Neuronal stem cell (in vitro differentiated cells): ENCODE data around the gene OSBPL10.

ENCODE experiments used
- DNase-seq: peaks from one replicate; pipeline ENCODE4 v3.0.0-alpha.2; 2013; ENCODE audit warnings: low spot score
- H2AFZ ChIP-seq: one replicate; pipeline ENCODE4 v1.6.1; 2013; ENCODE audit warnings: mild to moderate bottlenecking, low read length, inconsistent platforms
- H2AK5ac ChIP-seq: 2 replicates; pipeline ENCODE4 v1.6.1; 2013; ENCODE audit warnings: low read depth, mild to moderate bottlenecking, inconsistent platforms, low read length, moderate library complexity, mixed read lengths
- H2BK120ac ChIP-seq: 2 replicates; pipeline ENCODE4 v1.6.1; 2013; ENCODE audit warnings: low read depth, mild to moderate bottlenecking, inconsistent platforms, low read length, moderate library complexity, mixed read lengths
- H2BK12ac ChIP-seq: one replicate; pipeline ENCODE4 v1.6.1; 2013; ENCODE audit warnings: low read length, inconsistent platforms
- H2BK15ac ChIP-seq: 2 replicates; pipeline ENCODE4 v1.6.1; 2013; ENCODE audit warnings: mild to moderate bottlenecking, low read length, inconsistent platforms, mixed read lengths
- H2BK5ac ChIP-seq: one replicate; pipeline ENCODE4 v1.6.1; 2013; ENCODE audit warnings: inconsistent platforms, mild to moderate bottlenecking, low read length, moderate library complexity
- H3K14ac ChIP-seq: one replicate; pipeline ENCODE4 v1.6.1; 2013; ENCODE audit warnings: low read length, inconsistent platforms
- H3K18ac ChIP-seq: 2 replicates; pipeline ENCODE4 v1.6.1; 2013; ENCODE audit warnings: low read length, inconsistent platforms
- H3K23ac ChIP-seq: 2 replicates; pipeline ENCODE4 v1.6.1; 2013; ENCODE audit warnings: low read depth, mild to moderate bottlenecking, mixed read lengths, low read length, inconsistent platforms; ENCODE audit not compliant: poor library complexity
- H3K27ac ChIP-seq: replicated peaks from 3 replicates; pipeline ENCODE4 v1.5.1; 2013; ENCODE audit warnings: low read length, inconsistent platforms
- H3K27me3 ChIP-seq, 3 experiments: 2 replicates each; pipeline ENCODE4 v1.6.1; 2013; ENCODE audit warnings: low read length in 3 of 3, mild to moderate bottlenecking in 2 of 3, inconsistent platforms in 1 of 3, low read depth in 1 of 3, mixed read lengths in 1 of 3, moderate library complexity in 1 of 3; ENCODE audit not compliant: control insufficient read depth in 3 of 3, insufficient read depth in 3 of 3
- H3K36me3 ChIP-seq, 2 donors: replicated peaks in 1 of 2; 2 replicates each; pipeline ENCODE4 v1.6.1; 2013; ENCODE audit warnings: low read length in 2 of 2; ENCODE audit not compliant: control insufficient read depth in 2 of 2, insufficient read depth in 2 of 2
- H3K4ac ChIP-seq: 2 replicates; pipeline ENCODE4 v1.6.1; 2013; ENCODE audit warnings: inconsistent platforms, mild to moderate bottlenecking, low read length, moderate library complexity
- H3K4me1 ChIP-seq, 2 donors: 1 replicate in 1 of 2; 2 replicates in 1 of 2; pipeline ENCODE4 v1.6.1; 2013; ENCODE audit warnings: low read length in 2 of 2, low read depth in 1 of 2; ENCODE audit not compliant: control insufficient read depth in 2 of 2, insufficient read depth in 1 of 2
- H3K4me2 ChIP-seq: one replicate; pipeline ENCODE4 v1.6.1; 2013; ENCODE audit warnings: mild to moderate bottlenecking, low read length, inconsistent platforms; ENCODE audit not compliant: insufficient read depth, poor library complexity, severe bottlenecking
- H3K4me3 ChIP-seq, 2 donors: 2 replicates each; pipeline ENCODE4 v1.5.1; 2013; ENCODE audit warnings: low read length in 2 of 2, mild to moderate bottlenecking in 2 of 2, inconsistent platforms in 1 of 2, moderate library complexity in 1 of 2
- H3K79me1 ChIP-seq: one replicate; pipeline ENCODE4 v1.6.1; 2013; ENCODE audit warnings: low read depth, mild to moderate bottlenecking, inconsistent platforms, low read length, moderate library complexity
- H3K9ac ChIP-seq: one replicate; pipeline ENCODE4 v1.6.1; 2013; ENCODE audit warnings: mild to moderate bottlenecking, low read depth, low read length, inconsistent platforms; ENCODE audit not compliant: poor library complexity
- H3K9me3 ChIP-seq, 2 donors: replicated peaks in 1 of 2; 2 replicates each; pipeline versions ENCODE3 to v1.6.1; 2013; ENCODE audit warnings: low read length in 2 of 2, mild to moderate bottlenecking in 2 of 2, inconsistent platforms in 1 of 2, low read depth in 1 of 2, mixed read lengths in 1 of 2, moderate library complexity in 1 of 2; ENCODE audit not compliant: control insufficient read depth in 2 of 2, insufficient read depth in 1 of 2
- H4K8ac ChIP-seq: one replicate; pipeline ENCODE4 v1.6.1; 2013; ENCODE audit warnings: low read depth, mild to moderate bottlenecking, inconsistent platforms, low read length, moderate library complexity
- H4K91ac ChIP-seq: one replicate; pipeline ENCODE4 v1.6.1; 2013; ENCODE audit warnings: low read length, low read depth, mild to moderate bottlenecking, inconsistent platforms; ENCODE audit not compliant: poor library complexity
- WGBS, 2 donors: extraction: QIAGEN DNeasy Blood & Tissue Kit; methylation state at CpG; one replicate each; pipeline ENCODE4 v1.1.7; 2013; ENCODE audit warnings: missing lambda C conversion rate in 2 of 2, mixed read lengths in 1 of 2; ENCODE audit not compliant: insufficient read length in 2 of 2, insufficient replicate concordance in 1 of 2; ENCODE audit errors: extremely low coverage in 2 of 2; 5-methylcytosine and 5-hydroxymethylcytosine counted together

OSBPL10 gene

DNA sequence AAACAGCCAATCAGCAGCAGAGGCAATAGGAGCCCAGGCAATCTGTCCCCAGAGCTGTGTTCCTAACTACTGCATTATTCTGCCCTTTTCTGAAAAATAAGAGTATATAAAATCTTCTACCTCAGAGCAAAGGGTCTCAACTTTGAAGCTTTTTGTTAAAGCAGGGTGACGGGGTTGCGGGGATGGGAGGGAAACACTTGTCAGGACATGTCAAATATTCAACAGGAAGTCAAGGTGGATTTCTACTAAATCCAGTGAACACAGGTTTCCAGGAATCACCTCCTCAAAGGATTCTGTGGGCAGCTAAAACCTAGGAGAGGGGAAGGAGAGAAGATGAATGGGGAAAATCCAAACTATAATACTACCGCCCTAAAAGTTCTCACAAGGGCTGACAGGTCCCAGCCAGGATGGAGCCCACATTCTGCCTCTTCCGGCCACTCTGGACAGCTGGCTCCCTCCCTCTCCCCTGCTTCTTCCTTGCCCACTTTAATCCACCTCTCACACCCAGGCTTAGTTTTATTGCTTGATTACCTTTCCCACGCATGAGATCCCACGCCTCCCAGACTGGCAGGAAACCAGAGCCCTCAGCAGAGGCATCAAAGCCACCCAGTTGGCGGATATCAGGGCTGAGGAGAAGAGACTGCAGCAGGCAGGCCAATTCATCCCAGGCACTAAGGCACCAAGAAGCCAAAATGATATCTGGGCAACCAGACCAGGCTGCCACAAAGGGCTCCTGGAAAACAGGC is 77.2 kb downstream of the OSBPL10 start:
- H2BK12ac ChIP-seq: no peak overlapping the region
- no CpG with 5 or more reads among the region's 7 CpGs for WGBS, 2 donors
- no peak overlapping the region for H3K14ac ChIP-seq
- H3K9me3 ChIP-seq: no peaks in the 10 kb centered on the region
- H3K18ac ChIP-seq: peak overlapping the region; percentile 49
- no peak overlapping the region for H3K4me2 ChIP-seq
- H2BK5ac ChIP-seq: no peak overlapping the region
- no peak overlapping the region for H2BK15ac ChIP-seq
- H3K27me3 ChIP-seq: no peaks in the 10 kb centered on the region
- H3K9ac ChIP-seq: no peak overlapping the region
- H2AFZ ChIP-seq: no peak overlapping the region
- no peak overlapping the region for H3K23ac ChIP-seq
- H3K4ac ChIP-seq: no peak overlapping the region
- no peak overlapping the region for H2AK5ac ChIP-seq
- no peaks in the 10 kb centered on the region for H3K36me3 ChIP-seq
- peaks cover 4% of the 10 kb centered on the region for H3K79me1 ChIP-seq
- DNase-seq: no peak
- H3K4me1 ChIP-seq: peaks cover 0 to 4% of the 10 kb centered on the region in 2 donors
- no peak overlapping the region for H4K8ac ChIP-seq
- no peak overlapping the region for H4K91ac ChIP-seq
- no peak overlapping the region for H3K4me3 ChIP-seq
- H2BK120ac ChIP-seq: no peak overlapping the region
- H3K27ac ChIP-seq: no peak overlapping the region

DNA sequence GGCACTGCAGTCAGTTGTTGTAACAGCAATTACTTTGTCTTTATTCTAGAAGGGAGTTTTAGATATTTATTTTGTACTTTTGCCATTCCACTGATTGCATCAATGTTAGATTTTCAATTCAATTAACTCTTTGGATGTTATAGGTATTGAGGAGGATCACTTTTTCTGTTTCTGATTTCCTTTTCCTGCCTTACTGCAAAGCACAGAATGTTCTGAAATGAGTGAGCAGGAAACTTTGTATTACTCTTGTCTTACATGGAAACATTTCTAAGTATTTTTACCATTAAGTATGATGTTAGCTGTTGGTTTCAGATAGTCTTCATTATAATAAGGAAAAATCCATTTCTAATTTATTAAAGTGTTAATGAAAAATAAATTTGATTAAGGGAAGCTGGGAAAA is 80.5 kb downstream of the OSBPL10 start:
- Histone ChIP-seq H2BK120ac (no peak overlapping the region), H3K4me1 (peaks cover 0 to 4% of the 10 kb centered on the region in 2 donors), H3K14ac (no peak overlapping the region), H3K4me2 (no peak overlapping the region), H4K8ac (no peak overlapping the region), H3K4me3 (no peak overlapping the region), H2AK5ac (no peak overlapping the region), H2BK15ac (no peak overlapping the region), H3K9me3 (no peaks in the 10 kb centered on the region), H4K91ac (no peak overlapping the region), H3K9ac (no peak overlapping the region), H3K27ac (no peak overlapping the region), H2BK12ac (no peak overlapping the region), H3K4ac (no peak overlapping the region), H3K79me1 (peaks cover 4% of the 10 kb centered on the region), H3K27me3 (no peaks in the 10 kb centered on the region), H2BK5ac (no peak overlapping the region), H3K23ac (no peak overlapping the region), H3K36me3 (no peaks in the 10 kb centered on the region), H3K18ac (no peak overlapping the region), H2AFZ (no peak overlapping the region)
- no peak for DNase-seq

DNA sequence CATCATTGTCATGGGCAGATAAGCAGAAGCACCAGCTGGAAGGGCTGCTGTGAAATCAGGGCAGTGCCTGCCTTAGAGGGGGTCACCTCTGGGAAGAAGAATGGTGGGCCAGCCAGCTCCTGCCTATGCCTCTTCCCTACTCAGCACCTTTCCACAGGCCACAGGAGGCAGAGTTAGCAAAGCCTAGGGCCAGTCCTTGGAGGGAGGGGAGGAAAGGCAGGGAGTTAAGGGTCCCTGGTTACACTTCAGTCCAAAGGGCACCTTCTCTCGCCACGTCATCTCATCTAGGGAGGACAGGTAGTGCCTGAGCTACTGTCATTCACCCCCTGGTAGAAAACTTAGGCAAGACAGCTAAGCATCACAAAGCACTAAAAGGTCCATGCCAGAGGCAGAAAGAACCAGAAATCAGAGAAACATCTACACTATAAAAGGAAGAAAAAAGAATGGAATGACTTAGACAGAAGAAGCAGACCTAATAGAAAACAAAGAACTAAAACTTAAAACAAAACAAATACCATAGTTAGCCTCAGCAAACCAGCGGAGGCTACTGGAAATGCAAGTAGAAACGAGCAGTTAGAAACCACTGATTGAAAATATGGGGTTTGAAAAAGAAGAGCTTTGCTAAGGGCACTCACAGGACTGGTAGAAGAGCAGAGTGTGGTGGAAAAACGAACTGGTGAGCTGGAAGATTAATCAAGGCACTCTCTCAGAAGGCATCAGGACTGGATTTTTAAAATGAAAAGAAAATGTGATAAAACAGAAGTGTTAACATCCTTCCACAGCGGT is 84.2 kb downstream of the OSBPL10 start:
- H4K91ac ChIP-seq: no peak overlapping the region
- H3K14ac ChIP-seq: no peak overlapping the region
- H3K27ac ChIP-seq: no peak overlapping the region
- no peak for DNase-seq
- no peak overlapping the region for H3K23ac ChIP-seq
- peaks cover 3% of the 10 kb centered on the region for H3K79me1 ChIP-seq
- H2AFZ ChIP-seq: no peak overlapping the region
- H2BK120ac ChIP-seq: no peak overlapping the region
- no peak overlapping the region for H3K4ac ChIP-seq
- H3K4me2 ChIP-seq: no peak overlapping the region
- no peak overlapping the region for H2BK5ac ChIP-seq
- no peak overlapping the region for H2BK15ac ChIP-seq
- H2BK12ac ChIP-seq: no peak overlapping the region
- H3K4me3 ChIP-seq: no peak overlapping the region
- no peaks in the 10 kb centered on the region for H3K36me3 ChIP-seq
- no peak overlapping the region for H4K8ac ChIP-seq
- no peaks in the 10 kb centered on the region for H3K27me3 ChIP-seq
- WGBS, 2 donors: no CpG with 5 or more reads among the region's 6 CpGs
- H3K18ac ChIP-seq: no peak overlapping the region
- H3K9ac ChIP-seq: no peak overlapping the region
- H2AK5ac ChIP-seq: no peak overlapping the region
- H3K9me3 ChIP-seq: no peaks in the 10 kb centered on the region
- H3K4me1 ChIP-seq: peaks cover 0 to 3% of the 10 kb centered on the region in 2 donors

DNA sequence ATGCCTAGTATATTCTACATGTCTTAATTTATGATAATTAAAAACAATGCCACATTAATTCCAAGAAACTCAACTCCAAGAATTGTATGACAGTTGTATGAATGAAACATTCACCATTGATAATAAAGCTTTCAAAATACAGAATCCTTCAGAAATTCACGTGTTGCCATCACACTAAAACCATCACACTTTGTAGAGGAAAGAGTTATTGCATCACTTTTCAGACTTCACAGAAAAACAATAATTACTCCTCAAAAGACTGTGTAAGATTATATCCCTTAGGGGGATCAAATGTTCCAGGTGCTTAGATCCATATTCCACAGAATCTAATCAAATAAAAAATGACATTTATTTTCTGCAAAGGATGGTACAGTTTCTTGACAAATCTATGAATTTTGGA is 85.0 kb downstream of the OSBPL10 start:
- H2BK120ac ChIP-seq: no peak overlapping the region
- no peak for DNase-seq
- no peak overlapping the region for H2AFZ ChIP-seq
- H3K18ac ChIP-seq: no peak overlapping the region
- no CpG with 5 or more reads among the region's 1 CpG for WGBS, 2 donors
- no peak overlapping the region for H3K23ac ChIP-seq
- no peaks in the 10 kb centered on the region for H3K79me1 ChIP-seq
- H3K27ac ChIP-seq: no peak overlapping the region
- no peaks in the 10 kb centered on the region for H3K36me3 ChIP-seq
- H4K8ac ChIP-seq: no peak overlapping the region
- no peak overlapping the region for H3K14ac ChIP-seq
- H3K9ac ChIP-seq: no peak overlapping the region
- no peak overlapping the region for H2BK5ac ChIP-seq
- no peak overlapping the region for H3K4me3 ChIP-seq
- H3K4ac ChIP-seq: no peak overlapping the region
- H3K9me3 ChIP-seq: no peaks in the 10 kb centered on the region
- H3K27me3 ChIP-seq: no peaks in the 10 kb centered on the region
- H3K4me1 ChIP-seq: peaks cover 0 to under 1% of the 10 kb centered on the region in 2 donors
- H4K91ac ChIP-seq: no peak overlapping the region
- H2BK12ac ChIP-seq: no peak overlapping the region
- no peak overlapping the region for H2BK15ac ChIP-seq
- no peak overlapping the region for H2AK5ac ChIP-seq
- H3K4me2 ChIP-seq: no peak overlapping the region
